Retinal pigment epithelial cell (primary cell): ENCODE data around the gene INPPL1.
"Not testable (repeated sequence)": the region's sequence is repeated elsewhere in the genome, so short reads cannot be mapped to it uniquely, and the experiment has no call there.

Experiments
- DNase-seq: peaks from one replicate; pipeline ENCODE4 v3.0.0-alpha.2; 2010; ENCODE audit warnings: low read depth
- H3K4me3 ChIP-seq: 2 replicates; pipeline ENCODE4 v1.5.1; 2011; ENCODE audit warnings: mild to moderate bottlenecking, low read length, control low read depth, moderate library complexity
- TF ChIP-seq, protein P1 (sequence below): conservative IDR thresholded peaks from 2 replicates; pipeline ENCODE4 v1.5.1; 2011; ENCODE audit warnings: low read depth, low read length, control low read depth, inconsistent platforms

INPPL1 gene

DNA sequence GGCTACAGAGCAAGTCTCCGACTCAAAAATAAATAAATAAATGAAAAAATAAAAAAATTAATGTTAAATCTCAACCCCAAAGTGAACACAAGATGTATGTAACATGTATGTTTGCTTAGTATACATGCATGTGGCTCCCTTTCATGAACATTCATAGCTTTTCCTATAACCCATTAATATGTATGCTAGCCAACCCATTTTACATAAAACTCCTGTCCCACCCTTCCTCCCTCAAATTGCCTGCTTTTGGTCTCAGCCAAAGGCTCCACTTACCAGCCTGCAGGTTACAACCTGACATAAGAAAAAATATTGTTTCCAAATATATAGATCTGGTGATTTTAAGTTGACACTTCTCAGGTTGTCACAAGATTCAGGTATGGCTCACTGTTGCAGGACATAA is 36.3 kb upstream of the INPPL1 start:
- TF ChIP-seq, protein P1, sequence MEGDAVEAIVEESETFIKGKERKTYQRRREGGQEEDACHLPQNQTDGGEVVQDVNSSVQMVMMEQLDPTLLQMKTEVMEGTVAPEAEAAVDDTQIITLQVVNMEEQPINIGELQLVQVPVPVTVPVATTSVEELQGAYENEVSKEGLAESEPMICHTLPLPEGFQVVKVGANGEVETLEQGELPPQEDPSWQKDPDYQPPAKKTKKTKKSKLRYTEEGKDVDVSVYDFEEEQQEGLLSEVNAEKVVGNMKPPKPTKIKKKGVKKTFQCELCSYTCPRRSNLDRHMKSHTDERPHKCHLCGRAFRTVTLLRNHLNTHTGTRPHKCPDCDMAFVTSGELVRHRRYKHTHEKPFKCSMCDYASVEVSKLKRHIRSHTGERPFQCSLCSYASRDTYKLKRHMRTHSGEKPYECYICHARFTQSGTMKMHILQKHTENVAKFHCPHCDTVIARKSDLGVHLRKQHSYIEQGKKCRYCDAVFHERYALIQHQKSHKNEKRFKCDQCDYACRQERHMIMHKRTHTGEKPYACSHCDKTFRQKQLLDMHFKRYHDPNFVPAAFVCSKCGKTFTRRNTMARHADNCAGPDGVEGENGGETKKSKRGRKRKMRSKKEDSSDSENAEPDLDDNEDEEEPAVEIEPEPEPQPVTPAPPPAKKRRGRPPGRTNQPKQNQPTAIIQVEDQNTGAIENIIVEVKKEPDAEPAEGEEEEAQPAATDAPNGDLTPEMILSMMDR = no peak
- DNase-seq = no peak
- H3K4me3 ChIP-seq = no peak overlapping the region

DNA sequence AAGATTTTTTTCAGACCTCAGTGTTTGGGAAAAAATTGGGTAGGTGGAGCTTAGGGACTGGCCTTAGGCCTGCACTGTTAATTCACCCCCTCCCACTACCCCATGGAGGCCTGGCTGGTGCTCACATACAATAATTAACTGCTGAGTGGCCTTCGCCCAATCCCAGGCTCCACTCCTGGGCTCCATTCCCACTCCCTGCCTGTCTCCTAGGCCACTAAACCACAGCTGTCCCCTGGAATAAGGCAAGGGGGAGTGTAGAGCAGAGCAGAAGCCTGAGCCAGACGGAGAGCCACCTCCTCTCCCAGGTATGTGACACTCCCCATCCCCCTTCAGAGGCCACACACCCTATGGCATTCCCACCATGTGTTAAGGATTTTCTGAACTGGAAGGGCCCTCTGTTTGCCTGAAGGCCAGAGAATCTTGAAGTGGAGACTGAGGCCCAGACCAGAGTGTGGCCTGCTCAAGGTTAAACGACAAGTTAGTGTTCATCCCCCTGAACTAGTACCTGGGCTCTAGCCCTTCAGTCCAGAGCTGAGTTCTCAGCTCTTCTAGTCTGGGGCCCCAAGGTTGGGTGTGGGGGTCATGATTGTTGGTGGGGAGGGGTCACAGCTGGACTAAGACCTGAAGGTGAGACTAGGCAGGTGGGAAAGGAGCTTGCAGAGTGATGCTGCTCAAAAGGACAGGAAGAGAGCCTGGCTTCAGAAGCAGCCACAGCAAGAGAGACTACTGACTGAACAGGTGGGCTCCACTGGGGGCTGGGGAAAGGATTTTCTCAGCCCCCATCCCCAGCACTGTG is 34.9 kb upstream of the INPPL1 start:
- TF ChIP-seq, protein P1 = no peak
- no peak for DNase-seq
- H3K4me3 ChIP-seq = no peak overlapping the region

DNA sequence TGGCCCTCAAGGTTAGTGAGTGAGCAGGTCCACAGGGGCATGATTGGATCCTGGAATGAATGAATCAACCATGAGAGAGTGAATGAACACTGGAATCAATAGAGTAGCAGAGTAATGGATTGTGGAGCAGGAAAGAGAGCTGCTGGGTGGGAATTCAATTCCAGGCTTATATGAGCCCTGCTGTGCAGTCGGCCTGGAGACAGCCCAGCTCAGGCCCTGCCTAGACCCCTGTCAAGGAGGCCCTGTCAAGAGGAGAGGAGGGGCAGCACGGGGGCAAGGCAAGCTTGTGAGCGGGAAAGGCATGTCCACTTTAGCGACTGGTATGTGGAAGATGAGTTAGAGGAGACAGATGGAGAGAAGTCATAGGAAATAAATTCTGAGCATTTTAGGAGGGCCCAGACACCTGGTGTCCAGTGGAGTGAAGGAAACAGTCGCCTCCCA is 33.9 kb upstream of the INPPL1 start:
- no peak for DNase-seq
- TF ChIP-seq, protein P1 = no peak
- H3K4me3 ChIP-seq = no peak overlapping the region

DNA sequence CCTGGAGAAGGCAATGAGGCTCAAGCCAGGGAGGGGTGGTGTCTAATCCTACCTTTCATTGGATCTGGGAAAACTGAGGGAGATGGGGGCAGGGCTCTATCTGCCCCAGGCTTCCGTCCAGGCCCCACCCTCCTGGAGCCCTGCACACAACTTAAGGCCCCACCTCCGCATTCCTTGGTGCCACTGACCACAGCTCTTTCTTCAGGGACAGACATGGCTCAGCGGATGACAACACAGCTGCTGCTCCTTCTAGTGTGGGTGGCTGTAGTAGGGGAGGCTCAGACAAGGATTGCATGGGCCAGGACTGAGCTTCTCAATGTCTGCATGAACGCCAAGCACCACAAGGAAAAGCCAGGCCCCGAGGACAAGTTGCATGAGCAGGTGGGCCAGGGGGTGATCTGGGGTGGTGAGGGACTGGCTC is 32.6 kb upstream of the INPPL1 start, which contains the start of gene FOLR1:
Gene FOLR1 (plus strand): TSS at position 180 of the 421 bp plus-strand sequence. CDS start 34 bp downstream, at position 214.
- TF ChIP-seq, protein P1 = no peak
- no peak for DNase-seq
- H3K4me3 ChIP-seq = no peak within 1 kb of the TSS

DNA sequence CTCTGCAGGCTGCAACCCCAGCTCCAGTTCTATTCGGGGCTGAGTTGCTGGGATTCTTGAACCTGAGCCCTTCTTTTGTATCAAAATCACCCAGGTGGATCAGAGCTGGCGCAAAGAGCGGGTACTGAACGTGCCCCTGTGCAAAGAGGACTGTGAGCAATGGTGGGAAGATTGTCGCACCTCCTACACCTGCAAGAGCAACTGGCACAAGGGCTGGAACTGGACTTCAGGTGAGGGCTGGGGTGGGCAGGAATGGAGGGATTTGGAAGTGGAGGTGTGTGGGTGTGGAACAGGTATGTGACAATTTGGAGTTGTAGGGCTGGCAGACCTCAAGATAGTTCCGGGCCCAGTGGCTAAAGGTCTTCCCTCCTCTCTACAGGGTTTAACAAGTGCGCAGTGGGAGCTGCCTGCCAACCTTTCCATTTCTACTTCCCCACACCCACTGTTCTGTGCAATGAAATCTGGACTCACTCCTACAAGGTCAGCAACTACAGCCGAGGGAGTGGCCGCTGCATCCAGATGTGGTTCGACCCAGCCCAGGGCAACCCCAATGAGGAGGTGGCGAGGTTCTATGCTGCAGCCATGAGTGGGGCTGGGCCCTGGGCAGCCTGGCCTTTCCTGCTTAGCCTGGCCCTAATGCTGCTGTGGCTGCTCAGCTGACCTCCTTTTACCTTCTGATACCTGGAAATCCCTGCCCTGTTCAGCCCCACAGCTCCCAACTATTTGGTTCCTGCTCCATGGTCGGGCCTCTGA is 28.9 kb upstream of the INPPL1 start:
- TF ChIP-seq, protein P1 = no peak
- DNase-seq = no peak
- H3K4me3 ChIP-seq = no peak overlapping the region

DNA sequence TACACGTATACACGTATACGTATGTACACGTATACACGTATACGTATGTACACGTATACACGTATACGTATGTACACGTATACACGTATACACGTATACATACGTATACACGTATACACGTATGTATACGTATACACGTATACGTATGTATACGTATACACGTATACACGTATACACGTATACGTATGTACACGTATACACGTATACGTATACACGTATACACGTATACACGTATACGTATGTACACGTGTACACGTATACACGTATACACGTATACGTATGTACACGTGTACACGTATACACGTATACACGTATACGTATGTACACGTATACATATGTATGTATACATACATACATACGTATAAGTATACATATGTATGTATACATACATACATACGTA is 23.1 kb upstream of the INPPL1 start:
- DNase-seq, H3K4me3 ChIP-seq: not testable (repeated sequence)

DNA sequence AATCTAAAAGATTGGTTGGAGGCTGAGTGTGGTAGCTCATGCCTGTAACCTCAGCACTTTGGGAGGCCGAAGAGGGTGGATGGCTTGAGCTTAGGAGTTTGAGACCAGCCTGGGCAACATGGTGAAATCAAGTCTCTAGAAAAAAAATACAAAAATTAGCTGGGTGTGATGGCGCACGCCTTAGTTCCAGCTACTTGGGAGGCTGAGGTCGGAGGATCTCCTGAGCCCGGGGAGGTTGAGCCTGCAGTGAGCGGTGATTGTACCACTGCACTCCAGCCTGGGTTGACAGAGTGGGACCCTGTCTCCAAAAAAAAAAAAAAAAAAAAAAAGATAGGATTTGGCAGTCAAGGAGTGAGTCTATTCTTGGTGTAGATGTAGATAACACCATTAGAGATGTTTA is 22.0 kb upstream of the INPPL1 start:
- TF ChIP-seq, protein P1 = no peak
- H3K4me3 ChIP-seq = no peak overlapping the region
- DNase-seq = no peak
